H1 (cell line): Measurements from ENCODE around the gene GPR45. TPM values are rescaled to one million over a fixed set of nuclear protein-coding genes. Genes with fewer than 3 reads are reported as not detected.

Experiments used
- BACH1 ChIP-seq: IDR thresholded peaks from 2 replicates; pipeline ENCODE4 v1.6.1; 2012; ENCODE audit warnings: low read length, improper control_type of control experiment
- GTF2F1 ChIP-seq: IDR thresholded peaks from 2 replicates; pipeline ENCODE4 v1.6.1; 2012; ENCODE audit warnings: low read depth, low read length, improper control_type of control experiment, borderline replicate concordance
- SIN3A ChIP-seq, 2 experiments: IDR thresholded peaks in 1 of 2; conservative IDR thresholded peaks in 1 of 2; 2 replicates each; pipeline ENCODE4 v1.6.1; 2011 to 2012; ENCODE audit warnings: low read length in 2 of 2, improper control_type of control experiment in 1 of 2, low read depth in 1 of 2, mild to moderate bottlenecking in 1 of 2
- TBP ChIP-seq: IDR thresholded peaks from 2 replicates; pipeline ENCODE4 v1.6.1; 2011; ENCODE audit warnings: low read depth, low read length, improper control_type of control experiment
- TCF12 ChIP-seq: IDR thresholded peaks from 2 replicates; pipeline ENCODE4 v1.6.1; 2011; ENCODE audit warnings: low read depth, mild to moderate bottlenecking, low read length
- polyA plus RNA-seq, 7 experiments: library from polyadenylated mRNA; depleted of rRNA in 3 of 7; stranded (reverse) in 5 of 7; unstranded in 2 of 7; fragments of >200 nt in 5 of 7; fragments of 200-250 nt in 2 of 7; gene quantifications; 1 replicate in 5 of 7; 2 replicates in 1 of 7; 4 replicates in 1 of 7; pipeline versions ENCODE4 v1.2.1 to v1.2.3, GENCODE V29; 2011 to 2013; ENCODE audit warnings: missing spikeins in 2 of 7, mixed read lengths in 2 of 7
- total RNA-seq: library from RNA; stranded (reverse); fragmentation: NEBNext Ultra II Directional; extraction: Animal tissue kit (Norgen Biotek cat#: 25700); gene quantifications from 2 replicates; pipeline ENCODE4 v1.2.1, GENCODE V29; 2021

GPR45 gene
- total and polyA plus RNA-seq, 2 of the 8 experiments (the other 6 are each of a cell fraction or from before 2014, with no cell fraction given), result 0.21 TPM; not detected in 1

- TF ChIP-seq GTF2F1, result no peak
- no peak for TF ChIP-seq SIN3A (conservative IDR thresholded peaks at IDR 0.05 in 1 of 2, IDR thresholded peaks at IDR 0.05 in 1 of 2; ENCODE audit: low read depth in 1 of 2, low read length in 2 of 2)
- no peak for TF ChIP-seq TBP
- TF ChIP-seq BACH1, result no peak
- no peak for TF ChIP-seq TCF12
Observed at GRCh38 chr2:105262651-105263091, 21.1 kb downstream of the GPR45 start (continued).
